H9 (cell line): ENCODE measurements around the gene ATP1A3. TPM values are rescaled to one million over a fixed set of nuclear protein-coding genes. Genes with fewer than 3 reads are reported as not detected.

ENCODE experiments used
- DNase-seq: peaks from one replicate; pipeline ENCODE4 v3.0.0-alpha.2; 2017
- H2AFZ ChIP-seq: one replicate; pipeline ENCODE4 v1.6.1; 2013; ENCODE audit warnings: mild to moderate bottlenecking, low read length, control low read depth, moderate library complexity
- H2AK5ac ChIP-seq: 2 replicates; pipeline ENCODE4 v1.6.1; 2013; ENCODE audit warnings: low read length, control low read depth, mixed read lengths; ENCODE audit not compliant: insufficient read length
- H2BK120ac ChIP-seq: one replicate; pipeline ENCODE4 v1.6.1; 2013; ENCODE audit warnings: low read depth, mild to moderate bottlenecking, low read length, control low read depth, inconsistent platforms; ENCODE audit not compliant: poor library complexity, severe bottlenecking
- H2BK12ac ChIP-seq: 2 replicates; pipeline ENCODE4 v1.6.1; 2013; ENCODE audit warnings: low read length, control low read depth, mixed read lengths, low read depth; ENCODE audit not compliant: insufficient read length
- H2BK15ac ChIP-seq: 2 replicates; pipeline ENCODE4 v1.6.1; 2013; ENCODE audit warnings: low read depth, low read length, control low read depth
- H2BK20ac ChIP-seq: one replicate; pipeline ENCODE4 v1.6.1; 2013; ENCODE audit warnings: low read depth, mild to moderate bottlenecking, low read length, control low read depth, inconsistent platforms; ENCODE audit not compliant: poor library complexity, severe bottlenecking
- H2BK5ac ChIP-seq: 2 replicates; pipeline ENCODE4 v1.6.1; 2013; ENCODE audit warnings: low read length, control low read depth, mixed read lengths; ENCODE audit not compliant: insufficient read length
- H3K14ac ChIP-seq: 2 replicates; pipeline ENCODE4 v1.6.1; 2013; ENCODE audit warnings: low read length, control low read depth; ENCODE audit not compliant: insufficient read depth
- H3K18ac ChIP-seq: 2 replicates; pipeline ENCODE4 v1.6.1; 2013; ENCODE audit warnings: low read depth, mild to moderate bottlenecking, mixed read lengths, low read length, control low read depth; ENCODE audit not compliant: insufficient read length
- H3K23ac ChIP-seq: 2 replicates; pipeline ENCODE4 v1.6.1; 2013; ENCODE audit warnings: low read length, control low read depth, mixed read lengths, low read depth; ENCODE audit not compliant: insufficient read length
- H3K23me2 ChIP-seq: 2 replicates; pipeline ENCODE4 v1.6.1; 2013; ENCODE audit warnings: low read depth, mild to moderate bottlenecking, mixed read lengths, low read length, control low read depth; ENCODE audit not compliant: insufficient read length, poor library complexity, severe bottlenecking
- H3K27ac ChIP-seq: 2 replicates; pipeline ENCODE4 v1.5.1; 2013; ENCODE audit warnings: low read length, control low read depth, mixed read lengths, low read depth; ENCODE audit not compliant: insufficient read length
- H3K27me3 ChIP-seq: 2 replicates; pipeline ENCODE4 v1.6.1; 2013; ENCODE audit warnings: low read length, control low read depth, inconsistent platforms; ENCODE audit not compliant: insufficient read depth
- H3K4ac ChIP-seq: 2 replicates; pipeline ENCODE4 v1.6.1; 2013; ENCODE audit warnings: low read depth, mild to moderate bottlenecking, control low read depth, inconsistent platforms, low read length, moderate library complexity
- H3K4me1 ChIP-seq: 2 replicates; pipeline ENCODE4 v1.6.1; 2013; ENCODE audit warnings: low read length, control low read depth, inconsistent platforms; ENCODE audit not compliant: insufficient read depth
- H3K4me2 ChIP-seq: 2 replicates; pipeline ENCODE4 v1.6.1; 2013; ENCODE audit warnings: low read length, control low read depth, mixed read lengths; ENCODE audit not compliant: insufficient read length, insufficient read depth
- H3K56ac ChIP-seq: 2 replicates; pipeline ENCODE4 v1.6.1; 2013; ENCODE audit warnings: low read depth, mild to moderate bottlenecking, mixed read lengths, low read length, control low read depth; ENCODE audit not compliant: insufficient read length
- H3K79me1 ChIP-seq: 2 replicates; pipeline ENCODE4 v1.6.1; 2013; ENCODE audit warnings: low read depth, mild to moderate bottlenecking, moderate library complexity, low read length, control low read depth, inconsistent platforms; ENCODE audit not compliant: insufficient read depth, poor library complexity, severe bottlenecking
- H3K79me2 ChIP-seq: 2 replicates; pipeline ENCODE4 v1.6.1; 2013; ENCODE audit warnings: low read length, control low read depth, inconsistent platforms; ENCODE audit not compliant: insufficient read depth
- H3K9ac ChIP-seq: 2 replicates; pipeline ENCODE4 v1.6.1; 2013; ENCODE audit warnings: low read length, control low read depth, mixed read lengths; ENCODE audit not compliant: insufficient read length; ENCODE audit errors: extremely low read depth
- H3K9me3 ChIP-seq: one replicate; pipeline ENCODE4 v1.6.1; 2013; ENCODE audit warnings: low read depth, low read length, inconsistent platforms; ENCODE audit not compliant: control insufficient read depth
- H3T11ph ChIP-seq: one replicate; pipeline ENCODE4 v1.6.1; 2013; ENCODE audit warnings: mild to moderate bottlenecking, low read length, control low read depth, inconsistent platforms
- H4K20me1 ChIP-seq: one replicate; pipeline ENCODE4 v1.6.1; 2013; ENCODE audit not compliant: control insufficient read depth, insufficient read length, insufficient read depth
- H4K5ac ChIP-seq: 2 replicates; pipeline ENCODE4 v1.6.1; 2013; ENCODE audit warnings: low read depth, mild to moderate bottlenecking, mixed read lengths, low read length, control low read depth; ENCODE audit not compliant: insufficient read length
- H4K8ac ChIP-seq: replicated peaks from 2 replicates; pipeline ENCODE4 v1.6.1; 2013; ENCODE audit warnings: low read length, control low read depth, mixed read lengths, low read depth; ENCODE audit not compliant: insufficient read length
- H4K91ac ChIP-seq: 2 replicates; pipeline ENCODE4 v1.6.1; 2013; ENCODE audit warnings: low read depth, mild to moderate bottlenecking, moderate library complexity, mixed read lengths, low read length, control low read depth; ENCODE audit not compliant: insufficient read length
- H3K27ac Mint-ChIP-seq, 3 experiments: 2 replicates in 2 of 3; 3 replicates in 1 of 3; pipeline ENCODE4 v1.8.0; 2020 to 2021; ENCODE audit warnings: mixed read lengths in 3 of 3, mild to moderate bottlenecking in 1 of 3, moderate library complexity in 1 of 3
- H3K27me3 Mint-ChIP-seq: 2 replicates; pipeline ENCODE4 v1.8.0; 2021; ENCODE audit warnings: low read depth, mild to moderate bottlenecking, moderate library complexity, mixed read lengths
- H3K36me3 Mint-ChIP-seq, 3 experiments: 2 replicates in 2 of 3; 3 replicates in 1 of 3; pipeline ENCODE4 v1.8.0; 2020 to 2021; ENCODE audit warnings: low read depth in 3 of 3, mixed read lengths in 3 of 3; ENCODE audit not compliant: insufficient read depth in 1 of 3
- H3K4me1 Mint-ChIP-seq, 2 experiments: 2 replicates each; pipeline ENCODE4 v1.8.0; 2020; ENCODE audit warnings: mixed read lengths in 2 of 2
- H3K4me3 Mint-ChIP-seq, 2 experiments: 2 replicates in 1 of 2; 3 replicates in 1 of 2; pipeline ENCODE4 v1.8.0; 2020 to 2021; ENCODE audit warnings: mild to moderate bottlenecking in 2 of 2, mixed read lengths in 2 of 2, moderate library complexity in 1 of 2
- H3K9me3 Mint-ChIP-seq, 2 experiments: 2 replicates in 1 of 2; 3 replicates in 1 of 2; pipeline ENCODE4 v1.8.0; 2020; ENCODE audit warnings: mild to moderate bottlenecking in 2 of 2, mixed read lengths in 2 of 2, moderate library complexity in 1 of 2
- WGBS: extraction: QIAGEN DNeasy Blood & Tissue Kit; methylation state at CpG from one replicate; pipeline ENCODE4 v1.1.7; 2013; ENCODE audit warnings: missing lambda C conversion rate, low lambda C conversion rate, mixed read lengths; ENCODE audit not compliant: insufficient read length; ENCODE audit errors: extremely low coverage; 5-methylcytosine and 5-hydroxymethylcytosine counted together
- total RNA-seq: library from RNA; stranded (reverse); gene quantifications from 2 replicates; pipeline ENCODE4 v1.2.1, GENCODE V29; 2021
- TF ChIP-seq, protein P1 (sequence below): fragments of 200-600 bp; sonication (generic); conservative IDR thresholded peaks from 3 replicates; pipeline ENCODE4 v1.8.0; 2021; ENCODE audit warnings: antibody characterized with exemption, mild to moderate bottlenecking

ATP1A3 gene
- total RNA-seq, 1 experiment from 2014 or later = 11.6 TPM

DNA sequence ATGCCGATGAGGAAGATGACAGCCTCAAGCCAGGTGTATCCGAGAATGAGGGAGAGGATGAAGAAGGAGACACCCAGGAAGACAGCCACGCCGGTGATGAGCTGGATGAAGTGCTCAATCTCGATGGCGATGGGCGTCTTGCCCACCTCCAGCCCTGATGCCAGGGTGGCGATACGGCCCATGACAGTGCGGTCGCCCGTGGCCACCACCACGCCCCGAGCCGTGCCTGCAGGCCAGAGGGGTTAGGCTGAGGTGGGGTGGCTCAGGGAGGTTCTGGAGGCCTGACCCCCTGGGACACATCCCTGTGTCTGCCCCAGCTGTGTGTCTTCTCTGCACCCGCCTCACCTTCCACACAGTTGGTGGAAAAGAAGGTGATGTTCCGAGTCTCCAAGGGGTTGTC lies 9.1 kb downstream of the ATP1A3 start:
- no peaks in the 10 kb centered on the region for H3K79me1 ChIP-seq
- H3K4me2 ChIP-seq = no peak overlapping the region
- Mint-ChIP-seq H3K27ac (peak overlapping the region in 1 of 3 experiments; percentile 61; a peak in 1 of 7 replicates), H3K4me1 (no peaks in the 10 kb centered on the region), H3K9me3 (no peaks in the 10 kb centered on the region), H3K36me3 (peaks cover 6 to 31% (median 15%) of the 10 kb centered on the region in 3 experiments; a peak in 6 of 7 replicates), H3K4me3 (no peak overlapping the region), H3K27me3 (no peaks in the 10 kb centered on the region; the same call in 1 of the 2 replicates)
- H3K18ac ChIP-seq = no peak overlapping the region
- no peak overlapping the region for H2BK20ac ChIP-seq
- no peak overlapping the region for H3K56ac ChIP-seq
- H3T11ph ChIP-seq = no peak overlapping the region
- no peak overlapping the region for H2BK120ac ChIP-seq
- peak; percentile 15 for DNase-seq
- H2BK12ac ChIP-seq = no peak overlapping the region
- H3K4ac ChIP-seq = no peak overlapping the region
- H4K91ac ChIP-seq = no peak overlapping the region
- no peak overlapping the region for H3K23ac ChIP-seq
- H3K23me2 ChIP-seq = no peaks in the 10 kb centered on the region
- H4K20me1 ChIP-seq = no peaks in the 10 kb centered on the region
- no peak overlapping the region for H4K5ac ChIP-seq
- H3K4me1 ChIP-seq = no peaks in the 10 kb centered on the region
- no peaks in the 10 kb centered on the region for H3K27me3 ChIP-seq
- no peak overlapping the region for H2AK5ac ChIP-seq
- H3K79me2 ChIP-seq = no peaks in the 10 kb centered on the region
- no peak overlapping the region for H2BK5ac ChIP-seq
- H2BK15ac ChIP-seq = no peak overlapping the region
- WGBS = no CpG with 5 or more reads among the region's 17 CpGs
- no peaks in the 10 kb centered on the region for H3K9me3 ChIP-seq
- H2AFZ ChIP-seq = no peak overlapping the region
- no peak overlapping the region for H3K9ac ChIP-seq
- H3K27ac ChIP-seq = no peak overlapping the region
- H4K8ac ChIP-seq = no peak overlapping the region
- no peak overlapping the region for H3K14ac ChIP-seq
- TF ChIP-seq, protein P1, sequence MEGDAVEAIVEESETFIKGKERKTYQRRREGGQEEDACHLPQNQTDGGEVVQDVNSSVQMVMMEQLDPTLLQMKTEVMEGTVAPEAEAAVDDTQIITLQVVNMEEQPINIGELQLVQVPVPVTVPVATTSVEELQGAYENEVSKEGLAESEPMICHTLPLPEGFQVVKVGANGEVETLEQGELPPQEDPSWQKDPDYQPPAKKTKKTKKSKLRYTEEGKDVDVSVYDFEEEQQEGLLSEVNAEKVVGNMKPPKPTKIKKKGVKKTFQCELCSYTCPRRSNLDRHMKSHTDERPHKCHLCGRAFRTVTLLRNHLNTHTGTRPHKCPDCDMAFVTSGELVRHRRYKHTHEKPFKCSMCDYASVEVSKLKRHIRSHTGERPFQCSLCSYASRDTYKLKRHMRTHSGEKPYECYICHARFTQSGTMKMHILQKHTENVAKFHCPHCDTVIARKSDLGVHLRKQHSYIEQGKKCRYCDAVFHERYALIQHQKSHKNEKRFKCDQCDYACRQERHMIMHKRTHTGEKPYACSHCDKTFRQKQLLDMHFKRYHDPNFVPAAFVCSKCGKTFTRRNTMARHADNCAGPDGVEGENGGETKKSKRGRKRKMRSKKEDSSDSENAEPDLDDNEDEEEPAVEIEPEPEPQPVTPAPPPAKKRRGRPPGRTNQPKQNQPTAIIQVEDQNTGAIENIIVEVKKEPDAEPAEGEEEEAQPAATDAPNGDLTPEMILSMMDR = no peak
